Measurements from ENCODE around the gene SORL1.

GRCh38 chr11:121472312-121472711, 20.2 kb downstream of the SORL1 start:
- TF ChIP-seq EZH2phosphoT487 (IDR thresholded peaks at IDR 0.05; ENCODE audit: borderline replicate concordance) (no peak), CTCF (conservative IDR thresholded peaks at IDR 0.05; ENCODE audit: low read length) (no peak)

Measured in Loucy (cell line).